GM19023 (cell line): Measurements from ENCODE around the gene ITM2B.

Experiments
- ATAC-seq: cut with Tn5 transposase; IDR thresholded peaks from one replicate; pipeline ENCODE4 v1.9.1; 2021; ENCODE audit warnings: mild to moderate bottlenecking, moderate library complexity; ENCODE audit not compliant: unreplicated experiment

ITM2B gene

DNA sequence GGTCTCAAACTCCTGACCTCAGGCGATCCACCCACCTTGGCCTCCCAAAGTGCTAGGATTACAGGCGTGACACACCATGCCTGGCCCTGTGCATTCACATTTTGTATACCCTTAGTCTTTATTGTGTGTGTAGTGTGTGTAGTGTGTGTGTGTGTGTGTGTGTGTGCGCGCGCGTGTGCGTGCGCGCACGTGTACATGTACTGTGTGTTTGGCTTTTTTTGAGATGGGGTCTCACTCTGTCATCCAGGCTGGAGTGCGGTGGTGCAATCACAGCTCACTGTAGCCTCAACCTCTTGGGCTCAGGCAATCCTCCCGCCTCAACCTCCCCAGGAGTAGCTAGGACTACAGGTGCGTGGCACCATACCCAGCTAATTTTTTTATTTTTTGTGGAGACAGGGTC, 22.1 kb downstream of the ITM2B start:
- no peak for ATAC-seq

DNA sequence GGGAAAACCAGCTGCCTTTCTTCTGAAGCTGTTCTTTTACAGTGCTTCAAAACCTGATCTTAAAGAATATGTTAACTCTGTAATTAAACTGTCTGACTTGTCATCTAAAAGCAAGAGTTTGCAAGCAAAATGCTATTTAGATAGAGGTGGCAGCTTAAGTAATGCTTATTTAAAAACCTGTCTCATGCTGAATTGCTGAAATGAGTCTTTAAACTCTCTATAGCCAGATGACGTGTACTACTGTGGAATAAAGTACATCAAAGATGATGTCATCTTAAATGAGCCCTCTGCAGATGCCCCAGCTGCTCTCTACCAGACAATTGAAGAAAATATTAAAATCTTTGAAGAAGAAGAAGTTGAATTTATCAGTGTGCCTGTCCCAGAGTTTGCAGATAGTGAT, 22.9 kb downstream of the ITM2B start:
- ATAC-seq, result no peak

GRCh38 chr13:48258002-48258401, 25.0 kb downstream of the ITM2B start:
- no peak for ATAC-seq

DNA sequence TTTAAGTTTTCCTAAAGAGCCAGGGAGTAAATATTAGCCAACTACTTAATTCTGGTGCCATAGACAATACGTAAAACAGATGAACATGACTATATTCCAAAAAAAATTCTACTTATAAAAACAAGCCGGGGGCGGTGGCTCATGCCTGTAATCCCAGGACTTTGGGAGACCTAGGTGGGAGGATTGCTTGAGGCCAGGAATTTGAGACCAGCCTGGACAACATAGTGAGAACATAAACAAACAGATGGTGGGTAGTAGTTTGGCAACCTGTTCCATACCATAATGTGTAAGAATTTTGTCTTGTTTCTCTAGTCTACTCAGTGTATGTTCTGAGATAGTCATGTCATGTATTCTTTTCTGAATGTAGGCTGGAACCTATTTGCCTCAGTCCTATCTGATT, 25.4 kb downstream of the ITM2B start:
- ATAC-seq, result no peak

- no peak for ATAC-seq
Observed at GRCh38 chr13:48260970-48261369, 28.0 kb downstream of the ITM2B start.

DNA sequence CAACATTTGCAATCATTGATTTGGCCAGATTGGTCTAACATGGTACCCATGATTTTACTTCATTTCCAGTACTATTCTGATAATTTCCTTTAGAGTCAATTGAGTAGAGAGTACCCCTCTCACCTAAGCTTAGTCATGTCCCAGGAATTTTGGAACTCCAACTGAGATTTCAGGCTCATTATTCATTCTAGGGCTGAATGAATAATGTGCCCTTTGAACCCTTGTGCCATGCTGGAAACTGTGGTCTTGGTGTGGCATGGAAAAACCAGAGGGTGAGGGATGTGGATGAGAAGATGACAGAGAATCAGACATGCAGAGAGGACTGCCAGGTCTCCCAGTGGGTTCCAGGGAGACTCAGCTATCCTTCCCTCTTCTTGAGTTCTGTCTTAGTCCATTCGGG, 30.2 kb downstream of the ITM2B start:
- ATAC-seq, result no peak

GRCh38 chr13:48264058-48264457, 31.1 kb downstream of the ITM2B start:
- ATAC-seq, result no peak

- ATAC-seq, result no peak
Observed at GRCh38 chr13:48265217-48265815, 32.3 kb downstream of the ITM2B start.

DNA sequence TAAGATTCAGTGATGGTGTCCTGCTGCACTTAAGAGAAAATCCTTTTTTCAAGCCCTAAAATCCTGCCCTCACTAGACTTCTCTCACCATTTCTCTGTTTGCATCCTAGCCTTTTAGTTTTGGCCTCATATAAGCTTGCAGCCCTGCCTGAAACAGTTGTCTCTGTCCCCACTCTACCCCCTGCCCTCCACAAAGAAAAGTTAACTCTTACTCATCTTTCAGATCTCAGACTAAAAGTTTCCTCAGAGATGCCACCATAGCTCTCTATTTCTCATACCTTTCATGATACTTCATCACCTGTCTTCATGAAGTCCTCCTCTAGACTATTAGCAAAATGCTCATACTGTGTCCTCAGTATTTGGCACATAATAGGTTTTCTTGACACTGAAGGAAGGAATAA, 33.1 kb downstream of the ITM2B start:
- no peak for ATAC-seq

DNA sequence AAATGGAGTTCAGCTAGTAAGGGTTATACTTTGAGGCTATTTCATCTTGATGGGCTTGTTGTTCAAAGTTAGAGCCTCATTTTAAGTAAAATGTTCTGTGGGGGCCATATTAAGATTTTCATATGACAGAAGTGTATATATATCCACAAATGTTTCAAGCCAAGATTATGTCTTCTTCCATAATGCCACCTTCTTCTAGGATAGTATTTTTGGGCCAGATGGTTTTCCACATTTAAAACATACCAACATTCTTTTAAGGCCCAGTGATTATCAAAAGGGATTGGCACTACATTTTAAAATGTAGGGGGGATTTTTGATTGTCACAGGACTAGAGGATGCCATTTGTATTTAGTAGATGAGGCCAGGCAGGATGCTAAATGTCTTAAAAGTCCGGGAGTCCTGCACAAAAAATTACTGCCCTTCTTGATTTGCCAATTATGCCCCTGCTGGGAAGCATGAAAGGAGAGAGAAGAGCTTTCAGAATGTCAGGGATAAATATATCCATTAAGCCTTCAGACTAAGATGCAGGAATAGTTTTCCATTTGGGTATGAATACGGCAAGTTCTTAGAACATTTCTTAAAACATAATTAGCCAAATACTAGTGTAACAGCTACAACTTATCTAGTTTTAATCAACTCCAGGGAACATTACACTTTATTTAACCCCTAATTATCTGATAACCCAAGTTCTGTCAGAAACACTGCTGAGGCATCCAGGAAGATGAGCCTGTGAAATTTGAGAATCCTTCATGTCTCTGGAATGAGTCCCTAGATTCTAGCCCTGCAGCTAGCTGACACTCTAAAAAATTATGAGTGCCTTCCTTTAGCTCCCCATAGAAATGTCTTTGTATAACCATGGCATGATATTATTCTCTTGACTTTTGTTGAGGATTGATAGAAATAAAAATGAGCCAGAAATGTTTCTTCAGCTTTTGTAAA, 34.0 kb downstream of the ITM2B start:
- ATAC-seq, result no peak

DNA sequence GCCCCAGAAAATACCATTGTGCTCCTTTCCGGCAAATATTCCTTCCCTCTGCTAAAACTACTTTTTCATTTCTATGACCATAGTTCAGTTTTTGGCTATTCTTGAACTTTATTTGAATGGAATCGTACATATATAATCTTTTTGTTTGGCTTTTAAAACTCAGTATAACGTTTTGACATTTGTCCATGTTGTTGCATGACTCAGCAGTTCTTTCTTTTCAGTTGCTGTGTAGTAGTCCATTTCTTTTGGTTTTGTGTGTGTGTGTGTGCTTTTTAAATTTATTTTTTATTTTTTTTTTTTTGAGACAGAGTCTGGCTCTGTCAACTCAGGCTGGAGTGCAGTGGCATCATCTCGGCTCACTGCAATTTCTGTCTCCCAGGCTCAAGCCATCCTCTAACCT, 35.0 kb downstream of the ITM2B start:
- ATAC-seq, result no peak

DNA sequence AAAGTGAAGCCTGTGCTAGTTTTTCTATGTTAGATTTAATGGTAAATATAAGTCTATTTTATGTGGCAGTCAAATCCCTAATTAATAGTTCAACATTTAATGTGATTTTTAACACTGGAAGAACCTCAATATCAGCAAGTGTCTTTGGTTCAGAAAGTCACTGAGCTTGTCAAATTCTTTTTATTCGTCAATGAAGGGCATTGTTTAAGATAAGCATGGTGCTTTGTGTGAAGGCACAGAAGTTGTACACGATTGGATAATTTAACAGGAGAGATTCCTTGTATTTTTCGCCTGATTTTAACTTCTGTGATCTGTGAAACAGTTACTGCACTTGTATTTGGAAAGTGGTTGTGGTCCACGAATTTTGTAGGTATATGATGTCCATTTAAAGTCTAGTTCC, 40.3 kb downstream of the ITM2B start:
- ATAC-seq, result no peak

- ATAC-seq, result no peak
Observed at GRCh38 chr13:48275507-48275906, 42.5 kb downstream of the ITM2B start.

- no peak for ATAC-seq
Observed at GRCh38 chr13:48278806-48279205, 45.8 kb downstream of the ITM2B start.

DNA sequence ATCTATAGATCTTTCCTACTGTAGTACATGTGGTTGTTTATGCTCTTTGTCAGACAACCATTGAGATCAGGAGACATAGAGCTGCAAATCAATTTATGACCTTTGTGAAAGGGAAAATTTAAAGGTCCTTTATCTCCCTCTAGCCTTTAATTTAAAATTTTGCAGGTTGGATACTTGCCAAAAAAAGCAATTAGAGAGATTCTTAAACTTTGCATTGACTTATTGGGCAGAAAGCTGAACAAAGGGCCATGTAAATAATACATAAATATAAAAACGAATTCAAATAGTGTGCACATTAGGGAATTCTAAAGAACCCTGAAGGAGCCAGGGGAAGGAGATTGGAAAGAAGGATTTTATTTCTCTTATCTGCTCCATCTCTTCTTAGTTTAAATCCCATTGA, 48.5 kb downstream of the ITM2B start:
- no peak for ATAC-seq

- ATAC-seq, result no peak
Observed at GRCh38 chr13:48291730-48292129, 58.7 kb downstream of the ITM2B start.

DNA sequence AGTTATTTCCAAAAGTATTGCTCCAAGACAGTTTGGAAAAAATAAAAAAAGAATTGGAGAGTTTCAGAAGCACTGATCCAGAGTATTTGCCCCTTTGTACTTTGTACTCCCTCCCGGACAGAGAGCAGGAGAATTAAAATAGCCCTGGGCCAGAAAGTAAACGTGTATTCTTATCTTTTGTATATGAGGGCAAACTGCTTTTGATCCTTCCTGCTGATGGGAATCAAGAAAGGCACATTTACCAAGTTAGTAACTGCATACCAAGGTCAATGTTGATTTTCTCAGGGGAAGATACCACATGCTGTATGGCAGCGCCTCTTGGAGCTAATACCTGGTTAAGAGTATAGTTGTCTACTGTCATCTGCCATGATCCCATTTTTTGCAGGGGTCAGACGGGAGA, 59.6 kb downstream of the ITM2B start:
- ATAC-seq, result no peak

- no peak for ATAC-seq
Observed at GRCh38 chr13:48294653-48295052, 61.6 kb downstream of the ITM2B start.

DNA sequence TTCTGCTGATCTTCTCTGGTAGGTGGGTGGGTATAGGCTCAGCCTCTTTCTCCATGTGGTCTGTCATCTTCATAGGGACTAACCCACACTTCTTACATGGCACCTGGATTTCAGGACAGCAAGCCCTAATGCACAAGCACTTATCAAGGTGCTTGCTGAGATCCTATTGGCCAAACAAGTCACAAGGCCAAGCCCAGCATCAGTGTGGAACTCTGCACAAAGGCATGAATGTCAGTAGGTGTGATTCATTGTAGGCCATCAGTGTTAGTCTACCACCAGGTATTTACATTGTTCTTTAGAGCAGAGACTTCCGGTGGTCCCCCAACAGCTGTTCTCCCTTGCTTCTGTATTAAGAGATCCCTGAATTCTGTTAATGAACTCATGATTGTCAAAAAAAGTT, 62.3 kb downstream of the ITM2B start:
- no peak for ATAC-seq

- no peak for ATAC-seq
Observed at GRCh38 chr13:48296528-48296927, 63.5 kb downstream of the ITM2B start.

- ATAC-seq, result no peak
Observed at GRCh38 chr13:48297131-48297786, 64.3 kb downstream of the ITM2B start.

DNA sequence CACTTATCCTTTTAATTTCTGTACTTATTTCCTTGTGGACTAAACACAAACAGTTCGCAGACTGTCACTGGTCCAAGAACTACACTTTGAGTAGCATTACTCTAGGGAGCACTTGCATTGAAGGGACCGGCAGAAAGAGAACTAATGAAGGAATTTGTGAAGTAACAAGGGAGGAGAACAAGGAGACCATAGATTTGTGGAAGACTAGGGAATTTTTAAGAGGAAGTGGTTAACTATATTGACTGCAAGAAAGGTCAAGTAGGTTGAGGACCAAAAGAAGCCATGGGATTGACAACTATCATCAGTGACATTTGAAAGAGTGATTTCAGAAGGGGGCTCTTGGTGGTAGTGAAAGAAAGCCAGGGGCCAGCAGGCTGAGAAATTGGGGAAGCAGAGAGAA, 66.6 kb downstream of the ITM2B start:
- no peak for ATAC-seq
